ENCODE measurements around the gene S100A9.
"Not testable (repeated sequence)": the region's sequence is repeated elsewhere in the genome, so short reads cannot be mapped to it uniquely, and the experiment has no call there.

The S100A9 gene

GRCh38 chr1:153405825-153406599 is 48.4 kb downstream of the S100A9 start:
- not testable (repeated sequence) for DNase-seq (ENCODE audit: low read depth in 1 of 2, low spot score in 1 of 2)

DNA sequence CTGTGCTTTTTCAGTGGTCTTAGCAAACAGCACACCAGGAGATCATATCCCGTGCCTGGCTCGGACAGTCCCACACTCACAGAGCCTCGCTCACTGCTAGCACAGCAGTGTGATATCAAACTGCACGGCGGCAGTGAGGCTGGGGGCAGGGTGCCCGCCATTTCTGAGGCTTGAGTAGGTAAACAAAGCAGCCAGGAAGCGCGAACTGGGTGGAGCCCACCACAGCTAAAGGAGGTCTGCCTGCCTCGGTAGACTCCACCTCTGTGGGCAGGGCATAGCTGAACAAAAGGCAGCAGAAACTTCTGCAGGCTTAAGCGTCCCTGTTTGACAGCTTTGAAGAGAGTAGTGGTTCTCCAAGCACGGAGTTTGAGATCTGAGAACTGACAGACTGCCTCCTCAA is 49.6 kb downstream of the S100A9 start:
- not testable (repeated sequence) for DNase-seq (ENCODE audit: low read depth in 1 of 2, low spot score in 1 of 2)
